ENCODE measurements around the gene RAB27A. TPM values are rescaled to one million over a fixed set of nuclear protein-coding genes. Genes with fewer than 3 reads are reported as not detected.
A peak's percentile ranks its signal among the peaks of the same experiment; 100 is the strongest.

The RAB27A gene
- total RNA-seq, 1 donor from 2014 or later: 17.8 TPM

DNA sequence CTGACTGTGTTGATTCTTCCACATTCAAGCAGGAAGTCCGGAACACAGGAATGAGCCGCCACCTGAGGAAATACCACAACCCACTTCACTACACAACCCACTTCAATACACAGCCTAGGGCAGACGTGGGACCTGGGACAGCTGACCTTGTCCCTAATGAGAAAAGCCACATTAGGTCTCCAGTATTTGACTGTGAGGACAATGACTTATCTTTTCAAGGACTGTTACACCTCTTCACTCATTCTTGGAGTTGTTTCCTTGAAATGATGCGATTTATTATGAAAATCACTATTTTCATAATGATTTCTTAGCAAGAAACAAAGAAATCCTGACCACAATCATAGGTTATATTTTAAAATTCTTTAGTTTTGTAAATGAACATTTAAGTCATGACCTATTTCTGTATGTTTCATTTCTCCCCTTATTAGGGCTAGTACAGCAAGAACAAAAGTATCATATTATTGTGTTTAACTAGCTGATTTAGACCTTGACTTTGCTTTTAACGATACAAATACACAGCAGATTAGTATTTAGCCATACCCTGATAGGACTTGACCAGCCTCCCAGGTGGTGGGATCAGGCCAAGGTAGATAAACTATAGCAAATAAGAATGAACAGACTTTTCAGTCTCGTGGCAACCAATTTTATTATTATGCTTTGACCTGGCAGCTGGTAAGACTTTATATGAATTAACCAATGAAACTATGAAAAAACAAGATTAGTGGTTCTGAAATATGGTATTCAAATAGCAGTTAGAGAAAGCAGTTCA is 6.0 kb downstream of the RAB27A start:
- TF ChIP-seq EZH2 (IDR thresholded peaks at IDR 0.05; ENCODE audit: insufficient read depth, low read length) (no peak), CTCF (IDR thresholded peaks at IDR 0.05; ENCODE audit: insufficient read depth, low read depth, low read length) (no peak)
- Histone ChIP-seq H4K20me1 (ENCODE audit: insufficient read depth, low read length) (peaks cover 12% of the 10 kb centered on the region), H3K4me2 (ENCODE audit: low read length) (no peak overlapping the region), H3K4me1 (ENCODE audit: insufficient read depth, low read length) (peaks cover 30% of the 10 kb centered on the region), H3K27ac (ENCODE audit: low read depth, low read length) (no peak overlapping the region), H3K36me3 (ENCODE audit: insufficient read depth, low read length) (no peaks in the 10 kb centered on the region), H3K4me3 (ENCODE audit: insufficient read depth, low read depth, low read length) (no peak overlapping the region), H3K9ac (ENCODE audit: low read length) (no peak overlapping the region), H3K27me3 (ENCODE audit: insufficient read depth, low read length) (no peaks in the 10 kb centered on the region), H2AFZ (ENCODE audit: low read depth, low read length) (no peak overlapping the region), H3K9me3 (ENCODE audit: insufficient read depth, low read depth, low read length) (no peaks in the 10 kb centered on the region), H3K79me2 (ENCODE audit: insufficient read depth, low read length) (peaks cover 60% of the 10 kb centered on the region)
- Mint-ChIP-seq H3K4me3 (ENCODE audit: unreplicated experiment) (no peak overlapping the region), H3K9me3 (ENCODE audit: unreplicated experiment) (no peaks in the 10 kb centered on the region), H3K4me1 (ENCODE audit: low read depth, unreplicated experiment) (peaks cover 34% of the 10 kb centered on the region), H3K36me3 (ENCODE audit: low read depth, unreplicated experiment) (peaks cover 2% of the 10 kb centered on the region), H3K27me3 (ENCODE audit: low read depth, unreplicated experiment) (no peaks in the 10 kb centered on the region), H3K27ac (ENCODE audit: unreplicated experiment) (peak overlapping the region; percentile 77)
- DNase-seq (ENCODE audit: low read depth): no peak
- FAIRE-seq: no peak

GRCh38 chr15:55282284-55282833 is 7.3 kb downstream of the RAB27A start:
- Histone ChIP-seq H3K9ac (ENCODE audit: low read length) (peak overlapping the region; percentile 38), H3K27me3 (ENCODE audit: insufficient read depth, low read length) (no peaks in the 10 kb centered on the region), H3K27ac (ENCODE audit: low read depth, low read length) (peak overlapping the region; percentile 61), H3K4me2 (ENCODE audit: low read length) (peak overlapping the region; percentile 73), H3K36me3 (ENCODE audit: insufficient read depth, low read length) (no peaks in the 10 kb centered on the region), H4K20me1 (ENCODE audit: insufficient read depth, low read length) (peaks cover 12% of the 10 kb centered on the region), H3K9me3 (ENCODE audit: insufficient read depth, low read depth, low read length) (no peaks in the 10 kb centered on the region), H2AFZ (ENCODE audit: low read depth, low read length) (peak overlapping the region; percentile 28), H3K79me2 (ENCODE audit: insufficient read depth, low read length) (peaks cover 55% of the 10 kb centered on the region), H3K4me1 (ENCODE audit: insufficient read depth, low read length) (peaks cover 29% of the 10 kb centered on the region), H3K4me3 (ENCODE audit: insufficient read depth, low read depth, low read length) (no peak overlapping the region)
- Mint-ChIP-seq H3K9me3 (ENCODE audit: unreplicated experiment) (no peaks in the 10 kb centered on the region), H3K4me1 (ENCODE audit: low read depth, unreplicated experiment) (peaks cover 33% of the 10 kb centered on the region), H3K36me3 (ENCODE audit: low read depth, unreplicated experiment) (peaks cover 2% of the 10 kb centered on the region), H3K27ac (ENCODE audit: unreplicated experiment) (peak overlapping the region; percentile 77), H3K27me3 (ENCODE audit: low read depth, unreplicated experiment) (no peaks in the 10 kb centered on the region), H3K4me3 (ENCODE audit: unreplicated experiment) (no peak overlapping the region)
- FAIRE-seq (no peak), DNase-seq (ENCODE audit: low read depth) (peak; percentile 90)
- TF ChIP-seq EZH2 (IDR thresholded peaks at IDR 0.05; ENCODE audit: insufficient read depth, low read length) (no peak), CTCF (IDR thresholded peaks at IDR 0.05; ENCODE audit: insufficient read depth, low read depth, low read length) (no peak)

Data from astrocyte (in vitro differentiated cells and primary cell).